Skeletal muscle tissue (tissue), 4 donors: ENCODE data around the gene MAMDC2. TPM values are rescaled to one million over a fixed set of nuclear protein-coding genes. Genes with fewer than 3 reads are reported as not detected.
A peak's percentile ranks its signal among the peaks of the same experiment; 100 is the strongest.

Source experiments
- H3K27ac ChIP-seq: one replicate; pipeline ENCODE4 v1.7.0; 2013; ENCODE audit warnings: mild to moderate bottlenecking, low read depth, low read length, inconsistent platforms
- H3K27me3 ChIP-seq, 3 donors: one replicate each; pipeline ENCODE4 v1.7.0; 2013; ENCODE audit warnings: low read length in 3 of 3; ENCODE audit not compliant: control insufficient read depth in 3 of 3, insufficient read depth in 3 of 3
- H3K36me3 ChIP-seq, 3 donors: one replicate each; pipeline ENCODE4 v1.7.0; 2013; ENCODE audit warnings: low read length in 3 of 3; ENCODE audit not compliant: control insufficient read depth in 3 of 3, insufficient read depth in 3 of 3
- H3K4me1 ChIP-seq, 3 donors: one replicate each; pipeline ENCODE4 v1.7.0; 2013; ENCODE audit warnings: low read length in 3 of 3, mild to moderate bottlenecking in 3 of 3; ENCODE audit not compliant: control insufficient read depth in 3 of 3, insufficient read depth in 3 of 3
- H3K4me3 ChIP-seq, 3 donors: one replicate each; pipeline ENCODE4 v1.7.0; 2013; ENCODE audit warnings: low read length in 3 of 3
- H3K9ac ChIP-seq, 3 donors: one replicate each; pipeline ENCODE4 v1.7.0; 2013; ENCODE audit warnings: low read length in 3 of 3, mild to moderate bottlenecking in 3 of 3, moderate library complexity in 2 of 3, low read depth in 1 of 3
- H3K9me3 ChIP-seq, 3 donors: one replicate each; pipeline ENCODE4 v1.7.0; 2013; ENCODE audit warnings: low read length in 3 of 3; ENCODE audit not compliant: control insufficient read depth in 3 of 3
- total RNA-seq: library from RNA; depleted of rRNA; stranded (reverse); fragments of >200 nt; gene quantifications from one replicate; pipeline ENCODE4 v1.2.3, GENCODE V29; 2014
- donor health status: Osteomylitis.

Gene MAMDC2
- total RNA-seq, 1 donor from 2014 or later = 11.0 TPM

DNA sequence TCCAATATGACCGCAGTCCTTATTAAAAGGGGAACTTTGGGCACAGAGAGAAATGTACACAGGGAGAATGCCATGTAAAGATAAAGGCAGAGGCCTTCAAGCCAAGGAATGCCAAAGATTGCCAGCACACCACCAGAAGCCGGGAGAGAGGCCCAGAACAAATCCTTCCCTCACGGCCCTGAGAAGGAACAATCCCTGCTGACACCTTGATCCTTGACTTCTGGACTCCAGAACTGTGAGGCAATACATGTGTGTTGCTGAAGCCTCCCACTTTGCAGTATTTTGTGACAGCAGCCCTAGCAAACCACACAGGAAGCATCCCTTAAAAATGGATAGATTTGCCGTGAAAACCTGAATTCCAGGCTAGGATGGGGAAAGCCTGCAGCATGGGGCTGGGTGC, 80.0 kb downstream of the MAMDC2 start:
- H3K36me3 ChIP-seq = peaks cover 0 to 9% (median 4%) of the 10 kb centered on the region in 3 donors
- no peaks in the 10 kb centered on the region for H3K9me3 ChIP-seq
- no peak overlapping the region for H3K4me3 ChIP-seq
- H3K9ac ChIP-seq = no peak overlapping the region
- H3K27ac ChIP-seq = no peak overlapping the region
- no peaks in the 10 kb centered on the region for H3K27me3 ChIP-seq
- H3K4me1 ChIP-seq = peaks cover 4 to 23% (median 5%) of the 10 kb centered on the region in 3 donors

DNA sequence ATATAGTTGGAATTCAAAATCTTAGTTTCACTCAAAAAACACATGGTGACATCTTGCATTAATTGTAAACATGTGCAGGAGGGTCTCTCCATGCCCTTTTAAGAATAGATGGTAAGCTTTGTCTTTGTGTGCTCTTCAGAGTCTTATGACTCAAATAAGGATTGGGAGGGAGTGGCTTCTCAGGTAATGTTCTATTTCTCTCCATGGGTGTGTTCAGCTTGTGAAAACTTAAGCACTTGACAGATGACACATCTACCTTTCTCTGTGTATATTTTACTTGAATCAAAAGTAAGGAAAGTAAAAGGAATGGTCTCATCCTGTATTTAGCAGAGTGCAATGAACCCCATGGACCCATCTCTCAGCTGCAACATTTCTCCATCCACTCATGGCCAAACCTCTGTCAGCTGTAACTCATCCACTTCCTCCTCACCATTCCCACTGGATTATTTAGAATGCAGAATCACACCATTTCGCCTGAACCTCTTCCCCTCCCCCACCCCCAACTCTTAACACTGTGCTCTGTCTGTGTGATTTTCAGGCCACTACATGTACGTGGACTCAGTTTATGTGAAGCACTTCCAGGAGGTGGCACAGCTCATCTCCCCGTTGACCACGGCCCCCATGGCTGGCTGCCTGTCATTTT, 82.1 kb downstream of the MAMDC2 start:
- no peak overlapping the region for H3K9ac ChIP-seq
- H3K27ac ChIP-seq = no peak overlapping the region
- peaks cover 5 to 19% (median 8%) of the 10 kb centered on the region in 3 donors for H3K4me1 ChIP-seq
- H3K27me3 ChIP-seq = no peaks in the 10 kb centered on the region
- H3K36me3 ChIP-seq = peaks cover 0 to 7% (median 4%) of the 10 kb centered on the region in 3 donors
- H3K9me3 ChIP-seq = no peaks in the 10 kb centered on the region
- H3K4me3 ChIP-seq = no peak overlapping the region

DNA sequence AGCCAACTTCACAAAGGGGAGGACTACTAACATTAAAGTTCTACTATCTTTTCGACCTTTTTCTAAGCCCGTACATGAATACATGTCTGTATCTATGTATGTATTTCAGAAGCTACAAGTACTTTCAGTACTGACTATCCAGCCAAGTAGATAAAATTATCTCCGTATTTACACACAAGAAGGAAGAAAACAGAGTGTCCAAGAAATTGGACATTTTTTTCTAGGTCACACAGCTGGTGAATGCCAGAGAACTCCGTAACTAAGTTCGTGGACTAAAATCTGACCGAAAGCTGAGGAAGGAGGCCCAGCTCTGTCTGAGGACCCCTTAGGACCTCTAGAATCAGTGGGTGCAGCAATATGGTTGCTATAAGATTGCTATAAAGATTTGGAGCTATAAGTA, 83.4 kb downstream of the MAMDC2 start:
- Histone ChIP-seq H3K27ac (no peak overlapping the region), H3K9me3 (no peaks in the 10 kb centered on the region), H3K4me3 (no peak overlapping the region), H3K27me3 (no peaks in the 10 kb centered on the region), H3K9ac (no peak overlapping the region), H3K36me3 (peaks cover 0 to 7% (median 4%) of the 10 kb centered on the region in 3 donors), H3K4me1 (peaks cover 6 to 15% (median 7%) of the 10 kb centered on the region in 3 donors)

DNA sequence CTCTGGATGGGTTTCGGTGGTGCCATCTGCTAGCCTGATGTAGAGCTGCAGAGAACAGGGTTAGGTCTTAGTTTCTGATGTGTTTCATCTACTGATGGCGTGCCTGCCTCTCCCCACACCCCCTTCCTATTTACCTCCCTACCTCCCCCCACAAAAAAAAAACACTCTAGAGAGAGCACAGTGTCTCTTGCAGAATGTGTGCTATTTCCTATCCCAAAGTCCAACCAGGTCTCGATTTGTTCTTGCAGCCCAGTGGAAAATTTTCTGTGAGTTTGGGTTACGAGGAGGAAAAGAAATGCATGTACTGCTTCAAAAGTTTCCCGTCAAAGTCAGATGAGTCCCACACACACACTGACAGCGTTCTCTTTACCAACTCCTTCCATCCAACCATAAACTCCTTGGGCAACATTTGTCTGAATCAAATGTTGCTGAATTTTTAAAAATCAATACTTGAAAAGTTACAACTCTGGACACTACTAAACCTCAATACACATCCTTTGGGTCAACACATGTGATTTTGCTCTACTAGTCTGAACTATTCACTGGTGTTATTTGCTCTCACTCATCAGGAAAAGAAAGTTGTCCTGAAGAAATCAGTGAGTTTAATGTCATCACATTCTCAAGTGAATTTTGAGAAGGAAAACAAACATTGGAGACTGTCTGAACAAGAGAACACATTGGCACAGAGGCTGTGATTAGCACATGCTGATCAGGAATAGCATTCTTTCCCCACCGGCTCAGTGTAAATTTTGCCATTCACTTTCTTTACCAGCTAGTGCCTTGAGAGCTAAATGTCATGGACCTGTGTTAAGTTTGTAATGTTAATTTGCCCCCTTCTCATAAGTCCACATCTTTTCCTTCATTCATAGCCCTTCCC, 84.1 kb downstream of the MAMDC2 start:
- Histone ChIP-seq H3K4me1 (peaks cover 6 to 15% (median 10%) of the 10 kb centered on the region in 3 donors), H3K27me3 (no peaks in the 10 kb centered on the region), H3K9ac (no peak overlapping the region), H3K27ac (no peak overlapping the region), H3K9me3 (no peaks in the 10 kb centered on the region), H3K4me3 (no peak overlapping the region), H3K36me3 (peaks cover 0 to 7% (median 4%) of the 10 kb centered on the region in 3 donors)

DNA sequence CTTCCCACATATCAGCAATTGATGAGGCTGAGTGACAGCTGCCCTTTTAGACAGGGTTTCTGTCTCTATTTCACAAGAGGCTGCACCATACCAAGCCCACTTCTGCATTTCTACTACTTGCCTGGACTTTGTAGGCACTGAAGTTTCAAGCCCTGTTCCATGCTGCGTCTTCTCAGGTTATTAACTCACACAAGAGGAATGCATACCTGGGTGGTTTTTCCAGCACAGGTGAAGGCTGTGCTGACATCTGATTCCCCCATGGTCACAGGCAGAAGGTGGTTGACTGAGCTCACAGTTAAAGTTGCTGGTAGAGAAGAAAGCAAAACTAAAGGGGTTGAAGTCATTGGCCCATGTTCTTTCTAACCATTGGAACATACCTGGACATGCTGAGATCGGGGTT, 86.6 kb downstream of the MAMDC2 start:
- H3K4me3 ChIP-seq = no peak overlapping the region
- H3K27ac ChIP-seq = no peak overlapping the region
- H3K27me3 ChIP-seq = no peaks in the 10 kb centered on the region
- no peak overlapping the region for H3K9ac ChIP-seq
- H3K4me1 ChIP-seq = peaks cover 6 to 19% (median 10%) of the 10 kb centered on the region in 3 donors
- no peaks in the 10 kb centered on the region for H3K9me3 ChIP-seq
- peaks cover 0 to 5% (median 4%) of the 10 kb centered on the region in 3 donors for H3K36me3 ChIP-seq

DNA sequence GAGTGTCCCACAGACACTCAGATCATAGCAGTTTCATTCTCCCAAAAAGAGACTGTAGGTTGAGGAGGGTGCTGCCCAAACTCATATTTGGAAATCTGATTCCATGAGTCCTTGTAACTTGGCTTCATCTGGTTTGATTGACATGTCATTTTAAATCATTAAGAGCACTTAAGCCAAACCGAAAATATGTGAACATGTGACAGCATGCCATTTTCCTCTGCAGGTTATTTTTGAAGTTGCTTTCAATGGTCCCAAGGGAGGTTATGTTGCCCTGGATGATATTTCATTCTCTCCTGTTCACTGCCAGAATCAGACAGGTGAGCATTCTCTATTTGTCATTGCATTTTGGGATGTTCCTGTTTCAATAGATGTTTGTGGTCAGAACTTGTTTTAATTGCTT, 87.6 kb downstream of the MAMDC2 start:
- no peak overlapping the region for H3K9ac ChIP-seq
- no peaks in the 10 kb centered on the region for H3K27me3 ChIP-seq
- peak overlapping the region; percentile 45 for H3K27ac ChIP-seq
- H3K4me3 ChIP-seq = no peak overlapping the region
- peaks cover 6 to 19% (median 10%) of the 10 kb centered on the region in 3 donors for H3K4me1 ChIP-seq
- peaks cover 0 to 3% (median under 1%) of the 10 kb centered on the region in 3 donors for H3K36me3 ChIP-seq
- no peaks in the 10 kb centered on the region for H3K9me3 ChIP-seq

DNA sequence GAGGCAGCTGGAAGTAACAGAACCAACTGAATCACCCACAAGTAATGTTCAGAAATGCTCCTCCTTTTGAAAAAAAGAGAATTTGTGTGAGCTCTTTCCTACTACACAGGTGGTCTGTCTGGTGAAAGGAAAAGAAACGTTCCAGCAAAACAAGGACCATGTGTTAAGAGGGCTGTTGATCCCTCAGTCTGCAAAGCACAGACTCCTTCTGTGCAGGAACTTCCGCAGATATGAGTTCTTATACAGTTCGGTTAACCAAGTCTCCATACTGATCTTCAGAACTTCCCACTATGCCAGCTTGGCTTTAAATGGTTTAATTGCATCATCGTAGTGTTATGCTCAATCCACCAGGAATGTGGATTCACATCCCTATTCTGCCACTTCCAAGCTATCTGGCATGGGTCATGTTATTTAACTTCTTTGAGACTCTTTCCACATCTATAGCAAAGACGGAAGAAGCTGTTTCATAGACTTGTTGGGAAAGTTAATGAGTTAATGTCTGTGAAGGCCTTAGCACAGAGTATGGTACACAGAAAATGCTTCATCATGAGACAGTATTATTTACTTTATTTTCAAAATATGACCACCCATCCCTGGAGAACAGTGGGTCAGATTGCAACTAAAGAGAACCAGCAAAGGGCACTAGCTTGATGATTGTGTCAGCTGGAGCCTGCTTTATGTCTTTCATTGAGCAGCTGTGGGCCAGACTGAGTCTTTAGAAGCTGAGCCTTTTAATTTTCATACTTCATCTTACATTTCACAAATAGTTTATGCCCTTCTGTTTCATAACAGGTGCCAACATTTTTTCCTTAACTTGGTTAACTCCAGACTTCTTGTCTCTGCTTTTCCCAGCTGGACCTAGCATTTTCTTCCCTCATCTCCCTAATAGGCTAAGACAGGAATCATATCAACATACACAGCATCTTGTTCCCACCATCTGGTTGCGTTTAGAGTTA, 89.9 kb downstream of the MAMDC2 start:
- Histone ChIP-seq H3K4me3 (no peak overlapping the region), H3K4me1 (peaks cover 6 to 15% (median 10%) of the 10 kb centered on the region in 3 donors), H3K36me3 (no peaks in the 10 kb centered on the region), H3K27ac (no peak overlapping the region), H3K9ac (no peak overlapping the region), H3K27me3 (no peaks in the 10 kb centered on the region), H3K9me3 (no peaks in the 10 kb centered on the region)

DNA sequence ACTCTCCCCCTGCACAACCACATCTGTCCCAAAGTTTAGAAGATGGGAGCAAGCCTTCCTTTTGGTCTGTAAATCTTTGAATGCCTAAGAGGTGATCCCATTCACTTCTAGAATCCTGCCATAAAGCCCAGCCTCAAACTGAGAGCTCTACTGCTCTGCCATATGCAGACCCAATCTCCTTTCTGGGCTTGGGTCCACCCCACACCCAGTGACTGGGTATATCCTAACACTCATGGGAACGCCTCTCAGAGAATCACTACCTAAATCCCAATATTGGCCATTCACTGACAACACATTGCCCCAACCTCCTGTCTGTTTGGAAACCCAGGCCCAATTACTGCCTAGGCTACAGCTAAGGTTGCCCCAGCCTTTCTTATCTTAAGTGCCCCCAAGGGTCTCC, 90.7 kb downstream of the MAMDC2 start:
- no peak overlapping the region for H3K4me3 ChIP-seq
- H3K9me3 ChIP-seq = no peaks in the 10 kb centered on the region
- H3K36me3 ChIP-seq = no peaks in the 10 kb centered on the region
- no peak overlapping the region for H3K9ac ChIP-seq
- peaks cover 6 to 15% (median 10%) of the 10 kb centered on the region in 3 donors for H3K4me1 ChIP-seq
- no peaks in the 10 kb centered on the region for H3K27me3 ChIP-seq
- H3K27ac ChIP-seq = no peak overlapping the region

DNA sequence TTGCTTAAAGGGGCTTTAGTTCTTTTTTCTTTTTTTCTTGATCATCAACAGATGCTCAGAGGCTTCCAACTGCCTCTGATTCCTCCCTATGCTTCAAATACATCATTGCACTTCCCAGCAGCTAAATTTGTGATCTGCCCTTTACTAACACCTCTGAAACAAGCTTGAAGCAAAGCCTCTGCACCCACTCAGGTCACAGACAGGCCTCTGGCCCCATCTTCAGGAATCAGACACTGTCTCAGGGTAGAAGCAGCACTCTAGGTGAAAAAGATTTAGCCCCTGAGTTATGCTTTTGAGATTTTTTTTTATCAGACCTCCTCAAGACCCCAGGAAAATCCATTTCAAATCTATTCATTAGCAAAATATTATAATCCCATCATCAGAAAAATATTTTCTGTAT, 91.5 kb downstream of the MAMDC2 start:
- Histone ChIP-seq H3K36me3 (peaks cover 0 to 4% (median 0%) of the 10 kb centered on the region in 3 donors), H3K4me1 (peaks cover 6 to 10% (median 8%) of the 10 kb centered on the region in 3 donors), H3K9ac (no peak overlapping the region), H3K9me3 (no peaks in the 10 kb centered on the region), H3K27ac (no peak overlapping the region), H3K4me3 (no peak overlapping the region), H3K27me3 (no peaks in the 10 kb centered on the region)
